Hematopoietic multipotent progenitor cell (in vitro differentiated cells): ENCODE results near the gene AMBRA1. TPM values are rescaled to one million over a fixed set of nuclear protein-coding genes. Genes with fewer than 3 reads are reported as not detected.

ENCODE experiments used
- DNase-seq, 3 donors: peaks; one replicate each; pipeline ENCODE4 v3.0.0-alpha.2; 2011 to 2015; ENCODE audit warnings: low read depth in 2 of 3, low spot score in 2 of 3
- total RNA-seq: library from RNA; depleted of rRNA; stranded (reverse); fragments of >200 nt; gene quantifications from one replicate; pipeline ENCODE4 v1.2.3, GENCODE V29; 2012

Gene AMBRA1
- total RNA-seq, 1 donor, result 53.9 TPM

- no peak for DNase-seq
These were observed 147.7 kb downstream of the AMBRA1 start for GRCh38 chr11:46445920-46446771.

GRCh38 chr11:46445192-46445919 is 148.5 kb downstream of the AMBRA1 start:
- DNase-seq, result no peak

GRCh38 chr11:46444305-46444704 is 149.5 kb downstream of the AMBRA1 start:
- no peak for DNase-seq

GRCh38 chr11:46438211-46438610 is 155.6 kb downstream of the AMBRA1 start:
- no peak for DNase-seq

- DNase-seq, result no peak
These were observed 156.6 kb downstream of the AMBRA1 start for GRCh38 chr11:46437122-46437689.

- DNase-seq, result no peak
These were observed 157.7 kb downstream of the AMBRA1 start for GRCh38 chr11:46436113-46436512.

- no peak for DNase-seq
These were observed 158.1 kb downstream of the AMBRA1 start for GRCh38 chr11:46435679-46436078.

- no peak for DNase-seq
These were observed 162.6 kb downstream of the AMBRA1 start for GRCh38 chr11:46431211-46431610.

GRCh38 chr11:46429717-46430116 is 164.1 kb downstream of the AMBRA1 start:
- DNase-seq, result no peak

- no peak for DNase-seq
These were observed 166.5 kb downstream of the AMBRA1 start for GRCh38 chr11:46427364-46427763.

GRCh38 chr11:46426233-46426991 is 167.4 kb downstream of the AMBRA1 start:
- DNase-seq, result peak in 1 of 3 donors; percentile 21

GRCh38 chr11:46422588-46422987 is 171.2 kb downstream of the AMBRA1 start:
- DNase-seq, result no peak

- DNase-seq, result no peak
These were observed 172.5 kb downstream of the AMBRA1 start for GRCh38 chr11:46421257-46421880.

- DNase-seq, result no peak
These were observed 173.3 kb downstream of the AMBRA1 start for GRCh38 chr11:46420513-46420912.

GRCh38 chr11:46418751-46419150 is 175.1 kb downstream of the AMBRA1 start:
- DNase-seq, result no peak

GRCh38 chr11:46417711-46418110 is 176.1 kb downstream of the AMBRA1 start:
- DNase-seq, result no peak

GRCh38 chr11:46414879-46415278 is 178.9 kb downstream of the AMBRA1 start:
- DNase-seq, result no peak

GRCh38 chr11:46414466-46414796 is 179.4 kb downstream of the AMBRA1 start:
- no peak for DNase-seq

- DNase-seq, result no peak
These were observed 179.9 kb downstream of the AMBRA1 start for GRCh38 chr11:46413760-46414465.

GRCh38 chr11:46410021-46410420 is 183.8 kb downstream of the AMBRA1 start:
- no peak for DNase-seq
